Subcutaneous abdominal adipose tissue (tissue), 5 donors: Measurements from ENCODE around the gene PDLIM5.
A peak's percentile ranks its signal among the peaks of the same experiment; 100 is the strongest.
"Not testable (repeated sequence)": the region's sequence is repeated elsewhere in the genome, so short reads cannot be mapped to it uniquely, and the experiment has no call there.

Experiments used
- H3K27ac ChIP-seq: one replicate; pipeline ENCODE4 v1.7.0; 2013; ENCODE audit warnings: low read depth, mild to moderate bottlenecking, inconsistent platforms, low read length, moderate library complexity
- H3K27me3 ChIP-seq, 5 donors: one replicate each; pipeline ENCODE4 v1.7.0; 2013; ENCODE audit warnings: low read length in 5 of 5, inconsistent platforms in 1 of 5; ENCODE audit not compliant: control insufficient read depth in 5 of 5, insufficient read depth in 4 of 5
- H3K36me3 ChIP-seq, 5 donors: one replicate each; pipeline ENCODE4 v1.7.0; 2013; ENCODE audit warnings: low read length in 5 of 5; ENCODE audit not compliant: control insufficient read depth in 5 of 5, insufficient read depth in 5 of 5
- H3K4me1 ChIP-seq, 5 donors: one replicate each; pipeline ENCODE4 v1.7.0; 2013; ENCODE audit warnings: low read length in 5 of 5, mild to moderate bottlenecking in 3 of 5, moderate library complexity in 1 of 5; ENCODE audit not compliant: control insufficient read depth in 5 of 5, insufficient read depth in 5 of 5
- H3K4me3 ChIP-seq, 5 donors: one replicate each; pipeline ENCODE4 v1.7.0; 2013; ENCODE audit warnings: low read length in 5 of 5, low read depth in 1 of 5
- H3K9ac ChIP-seq, 5 donors: one replicate each; pipeline ENCODE4 v1.7.0; 2013; ENCODE audit warnings: low read length in 5 of 5, mild to moderate bottlenecking in 4 of 5, moderate library complexity in 3 of 5
- H3K9me3 ChIP-seq, 5 donors: one replicate each; pipeline ENCODE4 v1.7.0; 2013; ENCODE audit warnings: low read length in 5 of 5; ENCODE audit not compliant: control insufficient read depth in 5 of 5
- donor health status: healthy.
- donor health status: healthy.
- donor health status: healthy.
- donor health status: healthy.
- donor health status: healthy.

Gene PDLIM5

DNA sequence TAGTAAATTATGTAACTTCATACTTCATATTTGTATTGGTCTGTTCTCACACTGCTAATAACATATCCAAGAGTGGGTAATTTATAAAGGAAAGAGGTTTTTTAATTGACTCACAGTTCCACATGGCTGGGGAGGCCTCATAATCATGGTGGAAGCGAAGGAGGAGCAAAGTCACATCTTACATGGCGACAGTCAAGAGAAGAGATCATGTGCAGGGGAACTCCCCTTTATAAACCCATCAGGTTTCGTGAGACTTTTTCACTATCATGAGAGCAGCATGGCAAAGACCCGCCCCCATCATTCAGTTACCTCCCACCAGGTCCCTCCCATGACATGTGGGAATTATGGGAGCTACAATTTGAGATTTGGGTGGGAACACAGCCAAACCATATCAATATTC lies 19.0 kb downstream of the PDLIM5 start:
- not testable (repeated sequence) for H3K27me3 ChIP-seq, H3K27ac ChIP-seq, H3K36me3 ChIP-seq, H3K9me3 ChIP-seq, H3K9ac ChIP-seq, H3K4me3 ChIP-seq
- peaks cover 0 to 13% (median 11%) of the 10 kb centered on the region in 5 donors for H3K4me1 ChIP-seq

DNA sequence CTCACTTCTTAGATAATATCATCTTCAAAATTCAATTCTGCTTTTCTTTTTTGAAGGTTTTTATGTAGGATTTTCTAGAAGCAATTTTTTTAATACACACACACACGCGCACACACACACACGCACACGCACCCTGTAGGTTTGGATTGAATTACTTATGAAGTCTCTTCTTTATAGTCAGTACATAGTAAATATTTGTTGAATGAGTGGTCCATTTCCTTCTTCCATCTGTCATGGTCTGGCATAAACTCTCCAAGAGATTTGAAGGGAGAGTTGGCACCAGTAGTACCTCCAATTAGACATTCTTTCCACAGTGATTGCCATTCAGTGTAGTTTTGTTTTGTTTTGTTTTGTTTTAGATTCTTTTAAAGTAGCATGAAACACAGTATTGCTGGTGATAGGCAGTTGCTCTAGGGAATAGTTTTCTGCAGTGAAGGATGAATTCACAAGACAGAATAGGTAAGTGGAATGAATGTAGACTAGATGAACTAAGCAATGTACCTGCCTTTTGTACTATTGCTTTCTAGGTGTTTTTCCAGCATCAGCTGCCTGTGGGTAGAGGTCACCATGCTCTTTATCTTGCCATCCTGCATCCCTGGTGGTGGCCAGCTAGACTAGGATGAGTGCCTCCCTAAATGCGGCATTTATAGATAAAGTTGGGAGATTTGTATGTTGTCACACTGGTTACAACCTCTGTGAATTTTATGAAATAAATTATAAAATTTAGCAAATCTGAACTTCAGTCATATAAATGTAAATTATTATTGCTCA lies 20.5 kb downstream of the PDLIM5 start:
- Histone ChIP-seq H3K27ac (no peak overlapping the region), H3K9ac (no peak overlapping the region), H3K27me3 (no peaks in the 10 kb centered on the region), H3K9me3 (no peaks in the 10 kb centered on the region), H3K4me1 (peaks cover 0 to 16% (median 14%) of the 10 kb centered on the region in 5 donors), H3K36me3 (no peaks in the 10 kb centered on the region), H3K4me3 (no peak overlapping the region)

DNA sequence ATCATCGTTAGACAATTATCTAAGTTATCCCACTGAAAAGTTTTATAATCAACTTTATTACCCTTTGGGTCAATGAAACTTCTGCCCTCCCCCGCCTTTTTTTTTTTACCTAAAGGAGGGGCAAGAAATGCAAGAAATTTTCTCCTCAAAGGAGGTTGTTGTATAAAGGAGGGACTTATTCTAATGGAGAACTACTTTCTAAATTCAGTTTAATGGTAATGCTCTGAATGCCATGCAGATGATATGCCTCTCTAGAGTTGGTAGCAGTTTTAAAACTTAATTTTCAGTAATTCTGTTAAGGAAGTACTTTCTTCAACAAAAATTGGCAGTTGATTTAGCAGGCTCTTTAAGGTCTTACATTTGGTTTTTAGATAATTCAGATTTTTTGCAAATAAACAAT lies 23.3 kb downstream of the PDLIM5 start:
- H3K27me3 ChIP-seq = no peaks in the 10 kb centered on the region
- H3K36me3 ChIP-seq = no peaks in the 10 kb centered on the region
- peaks cover 0 to 13% (median 11%) of the 10 kb centered on the region in 5 donors for H3K4me1 ChIP-seq
- H3K4me3 ChIP-seq = no peak overlapping the region
- no peak overlapping the region for H3K27ac ChIP-seq
- H3K9ac ChIP-seq = no peak overlapping the region
- no peaks in the 10 kb centered on the region for H3K9me3 ChIP-seq

DNA sequence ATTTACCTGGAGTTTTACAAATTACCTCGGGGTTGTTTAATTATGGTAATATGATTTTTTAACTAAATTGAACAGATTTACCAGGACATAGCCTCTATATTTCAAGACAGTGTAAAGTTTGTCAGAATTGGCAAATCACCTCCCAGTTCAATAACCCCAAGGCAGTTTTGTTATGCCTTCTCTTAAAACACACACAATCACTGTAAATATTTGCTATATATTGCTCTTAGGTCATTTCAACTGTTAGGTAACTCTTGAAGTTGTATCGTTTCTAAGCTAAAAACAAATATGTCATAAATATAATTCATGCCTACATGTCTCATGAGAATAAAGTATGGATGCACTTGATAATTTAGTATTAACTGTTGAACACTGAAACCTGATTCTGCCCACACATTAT lies 24.1 kb downstream of the PDLIM5 start:
- Histone ChIP-seq H3K27me3 (no peaks in the 10 kb centered on the region), H3K9ac (no peak overlapping the region), H3K27ac (no peak overlapping the region), H3K4me3 (no peak overlapping the region), H3K9me3 (no peaks in the 10 kb centered on the region), H3K4me1 (peaks cover 0 to 18% (median 16%) of the 10 kb centered on the region in 5 donors), H3K36me3 (no peaks in the 10 kb centered on the region)

DNA sequence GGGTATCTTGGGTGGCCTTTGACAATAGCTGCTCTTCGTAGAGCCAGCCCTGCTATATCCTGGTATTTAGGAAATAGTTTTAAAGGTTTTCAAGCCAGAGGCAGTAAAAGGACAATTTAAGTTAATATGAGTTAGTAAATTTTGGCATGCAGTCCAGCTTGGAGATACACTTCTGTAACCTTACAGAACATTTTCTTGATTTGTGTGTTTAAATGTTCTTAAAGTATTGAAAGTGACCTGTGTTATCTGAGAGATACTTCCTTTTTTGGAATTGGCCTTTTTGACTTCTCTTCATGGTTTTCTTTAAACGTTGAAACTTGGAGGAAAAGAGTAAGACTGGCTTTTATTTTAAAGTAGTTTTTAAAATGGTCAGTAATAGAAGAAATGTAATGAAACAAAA lies 25.5 kb downstream of the PDLIM5 start:
- Histone ChIP-seq H3K27ac (no peak overlapping the region), H3K9me3 (no peaks in the 10 kb centered on the region), H3K4me3 (no peak overlapping the region), H3K9ac (no peak overlapping the region), H3K36me3 (no peaks in the 10 kb centered on the region), H3K4me1 (peaks cover 0 to 18% (median 16%) of the 10 kb centered on the region in 5 donors), H3K27me3 (no peaks in the 10 kb centered on the region)

DNA sequence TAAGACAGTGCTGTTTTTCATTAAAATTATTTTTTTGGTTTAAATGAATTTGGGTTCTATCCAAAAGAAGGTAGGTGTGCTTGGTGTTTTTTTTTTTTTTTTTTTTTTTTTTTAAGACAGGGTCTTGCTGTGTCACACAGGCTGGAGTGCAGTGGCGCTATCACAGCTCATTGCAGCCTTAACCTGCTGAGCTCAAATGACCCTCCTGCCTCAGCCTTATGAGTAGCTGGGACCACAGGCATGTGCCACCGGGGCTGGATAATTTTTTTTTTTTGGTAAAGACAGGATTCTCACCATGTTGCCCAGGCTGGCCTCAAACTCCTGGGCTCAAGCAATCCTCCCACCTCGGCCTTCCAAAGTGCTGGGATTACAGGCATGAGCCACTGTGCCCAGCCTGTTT lies 27.1 kb downstream of the PDLIM5 start:
- peaks cover 0 to 18% (median 15%) of the 10 kb centered on the region in 5 donors for H3K4me1 ChIP-seq
- H3K9ac ChIP-seq, H3K9me3 ChIP-seq, H3K4me3 ChIP-seq, H3K27ac ChIP-seq, H3K27me3 ChIP-seq, H3K36me3 ChIP-seq: not testable (repeated sequence)

DNA sequence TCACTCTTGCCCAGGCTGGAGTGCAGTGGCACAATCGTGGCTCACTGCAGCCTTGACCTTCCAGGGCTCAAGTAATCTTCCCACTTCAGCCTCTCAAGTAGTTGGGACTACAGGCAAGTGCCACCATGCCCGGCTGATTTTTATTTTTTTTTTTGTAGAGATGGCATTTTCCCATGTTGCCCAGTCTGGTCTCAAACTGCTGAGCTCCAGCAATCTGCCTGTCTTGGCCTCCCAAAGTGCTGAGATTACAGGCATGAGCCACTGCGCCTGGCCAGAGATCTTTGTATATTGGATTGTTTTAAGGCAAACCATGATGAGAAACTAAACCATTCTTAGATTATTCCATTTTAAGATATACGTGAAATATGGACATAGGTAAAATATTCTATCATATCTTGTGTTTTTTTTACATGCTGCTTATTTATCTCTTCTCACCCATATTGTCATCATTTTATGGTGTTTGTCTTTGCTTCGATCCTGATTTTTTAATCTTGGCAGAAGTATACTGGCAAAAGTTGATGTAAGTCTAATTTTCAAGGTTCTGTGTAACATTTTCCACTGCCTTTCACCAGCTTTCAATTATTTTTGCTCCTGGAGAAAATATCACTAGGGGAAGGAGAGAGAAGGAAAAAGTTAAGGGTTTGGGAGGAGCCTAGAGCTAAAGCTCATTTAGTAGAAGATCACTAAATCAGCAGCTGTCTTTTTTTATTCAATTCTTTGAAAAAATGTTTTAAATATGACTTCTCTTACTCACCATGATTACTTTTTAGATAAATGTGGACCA lies 27.8 kb downstream of the PDLIM5 start:
- no peak overlapping the region for H3K27ac ChIP-seq

DNA sequence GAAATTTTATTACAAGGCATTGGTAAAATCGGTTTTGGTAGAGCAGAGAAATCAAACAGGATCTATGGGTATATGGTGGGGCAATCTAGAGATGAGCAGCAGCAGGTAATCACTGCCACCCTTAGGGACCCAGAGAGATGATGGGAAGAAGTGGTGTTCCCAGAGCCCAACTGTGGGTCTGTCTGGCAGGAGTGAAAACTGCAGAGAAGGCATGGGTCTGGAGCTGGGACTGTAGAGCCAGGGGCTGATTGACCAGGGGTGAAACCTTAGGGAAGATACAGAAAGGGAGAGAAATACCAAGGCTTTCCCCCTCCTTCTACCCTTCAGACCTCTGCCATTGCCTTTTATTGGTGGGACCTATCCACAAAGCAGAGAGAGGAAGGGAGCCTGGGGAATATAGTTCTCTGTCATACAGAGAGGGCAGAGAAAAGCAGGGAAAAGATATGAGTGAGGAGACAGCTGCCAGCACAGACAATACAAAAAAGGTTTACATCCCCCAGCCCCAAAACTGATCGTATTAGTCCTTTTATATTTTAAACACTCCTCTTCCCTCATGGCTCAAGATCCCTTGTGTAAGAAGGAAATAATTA lies 28.7 kb downstream of the PDLIM5 start:
- Histone ChIP-seq H3K4me3 (no peak overlapping the region), H3K9ac (no peak overlapping the region), H3K27me3 (no peaks in the 10 kb centered on the region), H3K9me3 (no peaks in the 10 kb centered on the region), H3K36me3 (no peaks in the 10 kb centered on the region), H3K4me1 (peaks cover 0 to 18% (median 15%) of the 10 kb centered on the region in 5 donors), H3K27ac (peak overlapping the region; percentile 3)

More for the DNA sequence above, 27.8 kb downstream of the PDLIM5 start:
- no peaks in the 10 kb centered on the region for H3K36me3 ChIP-seq
- no peaks in the 10 kb centered on the region for H3K9me3 ChIP-seq
- peaks cover 0 to 18% (median 15%) of the 10 kb centered on the region in 5 donors for H3K4me1 ChIP-seq
- H3K27me3 ChIP-seq = no peaks in the 10 kb centered on the region
- H3K4me3 ChIP-seq = no peak overlapping the region
- H3K9ac ChIP-seq = no peak overlapping the region

DNA sequence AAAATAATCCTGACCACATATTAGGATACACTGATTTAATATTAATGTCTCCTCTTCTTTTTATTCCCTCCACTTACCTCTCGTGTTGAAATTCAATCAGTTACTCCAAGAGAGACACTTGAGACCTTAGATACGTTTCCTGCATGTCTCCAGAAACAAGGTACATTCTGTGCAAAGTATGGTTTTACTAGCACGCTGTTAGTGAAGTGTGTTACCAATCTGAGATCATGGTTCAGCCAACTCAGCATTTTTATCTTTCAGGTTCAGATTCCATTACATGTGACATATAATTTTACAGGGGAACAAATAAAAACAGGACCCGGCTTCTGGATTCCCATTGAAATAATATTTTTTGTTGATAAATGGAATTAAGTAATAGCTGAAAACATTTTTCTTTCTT lies 32.2 kb downstream of the PDLIM5 start:
- Histone ChIP-seq H3K4me1 (peaks cover 0 to 15% (median 8%) of the 10 kb centered on the region in 5 donors), H3K4me3 (no peak overlapping the region), H3K27ac (no peak overlapping the region)

DNA sequence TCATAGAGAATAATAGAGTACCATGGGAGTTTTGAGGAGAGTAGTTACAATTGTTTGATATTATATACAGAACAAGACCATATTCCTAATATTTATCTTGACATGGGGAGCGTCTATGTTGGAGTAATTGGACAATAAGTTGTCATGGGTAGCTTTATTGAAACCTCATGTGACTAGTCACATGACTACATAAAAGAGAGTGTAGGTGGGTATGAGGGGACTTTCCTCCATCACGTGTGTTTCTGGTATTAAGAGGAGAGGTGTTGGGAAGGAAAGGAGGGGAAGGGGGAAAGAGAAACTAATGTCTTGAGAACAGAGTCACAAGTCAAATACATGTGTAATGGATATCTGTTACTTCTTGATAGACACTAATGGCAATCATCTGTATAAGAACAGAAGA lies 33.1 kb downstream of the PDLIM5 start:
- H3K27me3 ChIP-seq = no peaks in the 10 kb centered on the region
- no peaks in the 10 kb centered on the region for H3K36me3 ChIP-seq
- H3K4me1 ChIP-seq = peaks cover 0 to 8% (median 6%) of the 10 kb centered on the region in 5 donors
- H3K9ac ChIP-seq = no peak overlapping the region
- no peaks in the 10 kb centered on the region for H3K9me3 ChIP-seq
- no peak overlapping the region for H3K27ac ChIP-seq
- no peak overlapping the region for H3K4me3 ChIP-seq

More for the DNA sequence above, 32.2 kb downstream of the PDLIM5 start:
- H3K27me3 ChIP-seq = no peaks in the 10 kb centered on the region
- no peak overlapping the region for H3K9ac ChIP-seq
- H3K36me3 ChIP-seq = no peaks in the 10 kb centered on the region
- H3K9me3 ChIP-seq = no peaks in the 10 kb centered on the region
